Measurements from ENCODE around the gene GTSE1. TPM values are rescaled to one million over a fixed set of nuclear protein-coding genes. Genes with fewer than 3 reads are reported as not detected.

GTSE1 gene
- polyA plus RNA-seq, 1 of the 3 experiments (the other 2 are of a cell fraction), result 12.2 TPM

DNA sequence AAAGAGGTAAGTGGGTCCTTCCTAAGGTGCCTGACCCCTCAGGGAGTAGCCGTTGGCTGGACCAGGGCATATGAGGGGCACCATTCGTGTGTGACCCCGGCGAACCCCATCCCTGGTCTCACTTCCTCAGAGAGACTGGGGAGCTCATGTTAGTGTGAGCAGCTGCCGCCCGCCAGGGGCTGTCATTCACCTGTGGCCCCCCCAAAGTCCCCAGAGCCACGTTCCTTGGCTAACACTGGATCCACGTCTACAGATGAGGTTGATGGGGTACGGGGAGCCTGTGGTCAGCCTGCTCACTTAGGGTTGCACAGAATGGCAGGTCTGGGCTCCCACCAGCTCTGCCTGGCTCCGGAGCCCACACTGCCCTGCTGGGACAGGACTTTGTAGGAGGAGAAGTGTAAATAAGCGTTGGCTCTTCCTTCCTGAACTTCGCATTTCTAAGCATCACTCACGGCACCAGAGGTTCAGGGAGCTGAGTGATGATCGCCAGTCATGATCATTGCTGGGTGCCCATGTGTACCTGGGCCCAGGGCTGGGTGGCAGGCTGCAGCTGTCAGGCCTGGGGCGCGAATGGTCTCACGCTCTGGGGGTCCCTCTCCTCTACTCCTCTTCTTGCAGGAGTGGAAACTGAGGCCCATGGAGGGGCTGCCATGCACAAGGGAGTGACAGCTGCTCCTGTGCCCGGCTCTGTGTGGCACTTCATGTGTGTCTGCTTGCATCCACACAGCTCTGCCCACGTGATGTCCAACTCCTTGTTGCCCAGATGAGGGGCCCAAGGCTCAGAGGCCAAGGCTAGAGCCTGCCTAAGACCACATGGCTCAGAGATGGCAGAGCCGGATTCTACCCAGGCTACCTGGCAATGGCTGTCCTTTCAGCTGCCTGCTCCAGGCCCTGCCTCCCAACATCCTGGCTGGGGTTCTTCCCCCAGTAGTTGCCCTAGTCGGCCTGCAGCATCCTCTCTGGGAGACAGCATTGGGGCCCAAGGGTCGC lies 17.7 kb upstream of the GTSE1 start:
- Histone ChIP-seq H2AFZ (ENCODE audit: low read depth) (no peak overlapping the region), H4K20me1 (ENCODE audit: insufficient read depth) (no peaks in the 10 kb centered on the region), H3K9me2 (no peaks in the 10 kb centered on the region), H3K9me3 (no peaks in the 10 kb centered on the region), H3K9ac (no peak overlapping the region), H3K27me3 (ENCODE audit: insufficient read depth) (no peaks in the 10 kb centered on the region), H3F3A (replicated peaks; ENCODE audit: insufficient read depth) (peaks cover 3% of the 10 kb centered on the region), H3K4me3 (ENCODE audit: low read depth in 2 of 2, low read length in 1 of 2) (no peak overlapping the region), H3K27ac (ENCODE audit: low read depth in 2 of 2, low read length in 1 of 2) (no peak overlapping the region), H3K79me2 (ENCODE audit: insufficient read depth) (no peaks in the 10 kb centered on the region), H3K4me2 (no peak overlapping the region), H3K36me3 (replicated peaks in 1 of 2; ENCODE audit: control insufficient read depth in 1 of 2, insufficient read depth in 2 of 2, low read length in 1 of 2) (peaks cover 33 to 69% of the 10 kb centered on the region in 2 experiments), H3K4me1 (ENCODE audit: control insufficient read depth in 1 of 2, insufficient read depth in 2 of 2, low read depth in 1 of 2, low read length in 1 of 2) (no peaks in the 10 kb centered on the region)
- ChIA-PET POLR2A (no interaction called here), CTCF (interaction anchor here (0.7 to 1.0 kb wide), 3 partner anchors 29 to 226 kb away, joined by 3 read pairs; partner anchors contain the start of gene CDPF1)
- WGBS (ENCODE audit: low lambda C conversion rate), result 91% methylated on average over 8 of the region's 22 CpGs
- no peak for DNase-seq
- TF ChIP-seq CHD2 (IDR thresholded peaks at IDR 0.05; ENCODE audit: low read length, partially characterized antibody) (no peak), NFIC (IDR thresholded peaks at IDR 0.05; ENCODE audit: borderline replicate concordance) (no peak), FOSL2 (IDR thresholded peaks at IDR 0.05; ENCODE audit: borderline replicate concordance, low read depth) (no peak), MXI1 (IDR thresholded peaks at IDR 0.05; ENCODE audit: low read depth, low read length) (no peak), SIN3A (IDR thresholded peaks at IDR 0.05; ENCODE audit: borderline replicate concordance, low read depth, low read length) (no peak), MEF2A (IDR thresholded peaks at IDR 0.05; ENCODE audit: borderline replicate concordance, low read depth) (no peak), FOXJ3 (CRISPR knock-in tag; IDR thresholded peaks at IDR 0.05) (no peak)
- TF ChIP-seq, protein P1, sequence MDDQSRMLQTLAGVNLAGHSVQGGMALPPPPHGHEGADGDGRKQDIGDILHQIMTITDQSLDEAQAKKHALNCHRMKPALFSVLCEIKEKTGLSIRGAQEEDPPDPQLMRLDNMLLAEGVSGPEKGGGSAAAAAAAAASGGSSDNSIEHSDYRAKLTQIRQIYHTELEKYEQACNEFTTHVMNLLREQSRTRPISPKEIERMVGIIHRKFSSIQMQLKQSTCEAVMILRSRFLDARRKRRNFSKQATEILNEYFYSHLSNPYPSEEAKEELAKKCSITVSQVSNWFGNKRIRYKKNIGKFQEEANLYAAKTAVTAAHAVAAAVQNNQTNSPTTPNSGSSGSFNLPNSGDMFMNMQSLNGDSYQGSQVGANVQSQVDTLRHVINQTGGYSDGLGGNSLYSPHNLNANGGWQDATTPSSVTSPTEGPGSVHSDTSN (IDR thresholded peaks at IDR 0.05), result no peak
- TF ChIP-seq, protein P2, sequence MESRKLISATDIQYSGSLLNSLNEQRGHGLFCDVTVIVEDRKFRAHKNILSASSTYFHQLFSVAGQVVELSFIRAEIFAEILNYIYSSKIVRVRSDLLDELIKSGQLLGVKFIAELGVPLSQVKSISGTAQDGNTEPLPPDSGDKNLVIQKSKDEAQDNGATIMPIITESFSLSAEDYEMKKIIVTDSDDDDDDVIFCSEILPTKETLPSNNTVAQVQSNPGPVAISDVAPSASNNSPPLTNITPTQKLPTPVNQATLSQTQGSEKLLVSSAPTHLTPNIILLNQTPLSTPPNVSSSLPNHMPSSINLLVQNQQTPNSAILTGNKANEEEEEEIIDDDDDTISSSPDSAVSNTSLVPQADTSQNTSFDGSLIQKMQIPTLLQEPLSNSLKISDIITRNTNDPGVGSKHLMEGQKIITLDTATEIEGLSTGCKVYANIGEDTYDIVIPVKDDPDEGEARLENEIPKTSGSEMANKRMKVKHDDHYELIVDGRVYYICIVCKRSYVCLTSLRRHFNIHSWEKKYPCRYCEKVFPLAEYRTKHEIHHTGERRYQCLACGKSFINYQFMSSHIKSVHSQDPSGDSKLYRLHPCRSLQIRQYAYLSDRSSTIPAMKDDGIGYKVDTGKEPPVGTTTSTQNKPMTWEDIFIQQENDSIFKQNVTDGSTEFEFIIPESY (IDR thresholded peaks at IDR 0.05; ENCODE audit: borderline replicate concordance, low read depth), result no peak
- TF ChIP-seq, protein P3, sequence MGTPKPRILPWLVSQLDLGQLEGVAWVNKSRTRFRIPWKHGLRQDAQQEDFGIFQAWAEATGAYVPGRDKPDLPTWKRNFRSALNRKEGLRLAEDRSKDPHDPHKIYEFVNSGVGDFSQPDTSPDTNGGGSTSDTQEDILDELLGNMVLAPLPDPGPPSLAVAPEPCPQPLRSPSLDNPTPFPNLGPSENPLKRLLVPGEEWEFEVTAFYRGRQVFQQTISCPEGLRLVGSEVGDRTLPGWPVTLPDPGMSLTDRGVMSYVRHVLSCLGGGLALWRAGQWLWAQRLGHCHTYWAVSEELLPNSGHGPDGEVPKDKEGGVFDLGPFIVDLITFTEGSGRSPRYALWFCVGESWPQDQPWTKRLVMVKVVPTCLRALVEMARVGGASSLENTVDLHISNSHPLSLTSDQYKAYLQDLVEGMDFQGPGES (IDR thresholded peaks at IDR 0.05; ENCODE audit: low read depth, low read length), result no peak
- TF ChIP-seq, protein P4, sequence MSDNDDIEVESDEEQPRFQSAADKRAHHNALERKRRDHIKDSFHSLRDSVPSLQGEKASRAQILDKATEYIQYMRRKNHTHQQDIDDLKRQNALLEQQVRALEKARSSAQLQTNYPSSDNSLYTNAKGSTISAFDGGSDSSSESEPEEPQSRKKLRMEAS (IDR thresholded peaks at IDR 0.05; ENCODE audit: low read depth), result no peak
- TF ChIP-seq, protein P5, sequence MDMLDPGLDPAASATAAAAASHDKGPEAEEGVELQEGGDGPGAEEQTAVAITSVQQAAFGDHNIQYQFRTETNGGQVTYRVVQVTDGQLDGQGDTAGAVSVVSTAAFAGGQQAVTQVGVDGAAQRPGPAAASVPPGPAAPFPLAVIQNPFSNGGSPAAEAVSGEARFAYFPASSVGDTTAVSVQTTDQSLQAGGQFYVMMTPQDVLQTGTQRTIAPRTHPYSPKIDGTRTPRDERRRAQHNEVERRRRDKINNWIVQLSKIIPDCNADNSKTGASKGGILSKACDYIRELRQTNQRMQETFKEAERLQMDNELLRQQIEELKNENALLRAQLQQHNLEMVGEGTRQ (IDR thresholded peaks at IDR 0.05; ENCODE audit: borderline replicate concordance, low read depth, low read length), result no peak
